RWPE2 (cell line): ENCODE measurements around the gene ACTBL2.

Experiments used
- ATAC-seq: fragments of 200-7000 bp; cut with Tn5 transposase; 3 replicates; pipeline ENCODE4 v1.9.1; 2021; ENCODE audit warnings: low read depth
- DNase-seq: peaks from one replicate; pipeline ENCODE4 v3.0.0-alpha.2; 2020; ENCODE audit warnings: low spot score
- H3K27ac ChIP-seq: fragments of 450-650 bp; 2 replicates; pipeline ENCODE4 v1.5.1; 2017; ENCODE audit warnings: mild to moderate bottlenecking; ENCODE audit not compliant: poor library complexity, severe bottlenecking
- H3K27me3 ChIP-seq: fragments of 250-450 bp; sonication (Bioruptor Pico); 2 replicates; pipeline ENCODE4 v1.5.1; 2021; ENCODE audit warnings: mild to moderate bottlenecking, moderate library complexity; ENCODE audit not compliant: insufficient read depth, poor library complexity, severe bottlenecking
- H3K36me3 ChIP-seq: fragments of 250-450 bp; sonication (Bioruptor Pico); 2 replicates; pipeline ENCODE4 v1.5.1; 2020; ENCODE audit warnings: low read depth, mild to moderate bottlenecking, moderate library complexity
- H3K4me1 ChIP-seq: fragments of 250-450 bp; sonication (Bioruptor Pico); 2 replicates; pipeline ENCODE4 v1.5.1; 2021; ENCODE audit warnings: mild to moderate bottlenecking, moderate library complexity; ENCODE audit not compliant: insufficient read depth, poor library complexity, severe bottlenecking
- H3K4me3 ChIP-seq: fragments of 250-450 bp; sonication (Bioruptor Pico); 2 replicates; pipeline ENCODE4 v1.5.1; 2021; ENCODE audit warnings: mild to moderate bottlenecking, moderate library complexity; ENCODE audit not compliant: severe bottlenecking
- H3K9me3 ChIP-seq: fragments of 250-450 bp; sonication (Bioruptor Pico); 2 replicates; pipeline ENCODE4 v1.5.1; 2021; ENCODE audit warnings: mild to moderate bottlenecking, moderate library complexity; ENCODE audit not compliant: severe bottlenecking
- CTCF ChIP-seq: fragments of 450-650 bp; IDR thresholded peaks from one replicate; pipeline ENCODE4 v1.5.1; 2017; ENCODE audit warnings: mild to moderate bottlenecking, moderate library complexity; ENCODE audit not compliant: poor library complexity, severe bottlenecking

ACTBL2 gene

GRCh38 chr5:57458443-57458842, 24.2 kb downstream of the ACTBL2 start:
- TF ChIP-seq CTCF, result no peak
- Histone ChIP-seq H3K36me3 (no peaks in the 10 kb centered on the region), H3K4me3 (no peak overlapping the region), H3K9me3 (no peaks in the 10 kb centered on the region), H3K4me1 (no peaks in the 10 kb centered on the region), H3K27ac (no peak overlapping the region), H3K27me3 (no peaks in the 10 kb centered on the region)
- ATAC-seq, result no peak
- DNase-seq, result no peak

- H3K4me3 ChIP-seq, result no peak overlapping the region
- ATAC-seq (no peak), DNase-seq (no peak)
- no peaks in the 10 kb centered on the region for H3K36me3 ChIP-seq
- no peak for TF ChIP-seq CTCF
- H3K27me3 ChIP-seq, result no peaks in the 10 kb centered on the region
- H3K4me1 ChIP-seq, result no peaks in the 10 kb centered on the region
- H3K9me3 ChIP-seq, result no peaks in the 10 kb centered on the region
- no peak overlapping the region for H3K27ac ChIP-seq
These were observed 26.0 kb downstream of the ACTBL2 start for GRCh38 chr5:57456531-57457135.

- H3K4me3 ChIP-seq, result no peak overlapping the region
- no peak overlapping the region for H3K27ac ChIP-seq
- H3K27me3 ChIP-seq, result no peaks in the 10 kb centered on the region
- ATAC-seq (no peak), DNase-seq (no peak)
- no peak for TF ChIP-seq CTCF
- no peaks in the 10 kb centered on the region for H3K4me1 ChIP-seq
- H3K36me3 ChIP-seq, result no peaks in the 10 kb centered on the region
- no peaks in the 10 kb centered on the region for H3K9me3 ChIP-seq
These were observed 26.8 kb downstream of the ACTBL2 start for GRCh38 chr5:57455511-57456455.

- H3K27ac ChIP-seq, result no peak overlapping the region
- H3K4me3 ChIP-seq, result no peak overlapping the region
- no peaks in the 10 kb centered on the region for H3K27me3 ChIP-seq
- ATAC-seq, result no peak
- H3K4me1 ChIP-seq, result no peaks in the 10 kb centered on the region
- no peaks in the 10 kb centered on the region for H3K36me3 ChIP-seq
- no peak for DNase-seq
- TF ChIP-seq CTCF, result no peak
- no peaks in the 10 kb centered on the region for H3K9me3 ChIP-seq
These were observed 27.7 kb downstream of the ACTBL2 start for GRCh38 chr5:57454896-57455295.

- no peak for DNase-seq
- ATAC-seq, result no peak
- TF ChIP-seq CTCF, result no peak
- Histone ChIP-seq H3K27me3 (no peaks in the 10 kb centered on the region), H3K9me3 (no peaks in the 10 kb centered on the region), H3K27ac (no peak overlapping the region), H3K4me1 (no peaks in the 10 kb centered on the region), H3K36me3 (no peaks in the 10 kb centered on the region), H3K4me3 (no peak overlapping the region)
These were observed 28.9 kb downstream of the ACTBL2 start for GRCh38 chr5:57453728-57454127.
